HS-27A (cell line): Measurements from ENCODE around the gene ABCD3.

Experiments
- DNase-seq: peaks from one replicate; pipeline ENCODE4 v3.0.0-alpha.2; 2012; ENCODE audit warnings: low read depth, missing footprints

Gene ABCD3

DNA sequence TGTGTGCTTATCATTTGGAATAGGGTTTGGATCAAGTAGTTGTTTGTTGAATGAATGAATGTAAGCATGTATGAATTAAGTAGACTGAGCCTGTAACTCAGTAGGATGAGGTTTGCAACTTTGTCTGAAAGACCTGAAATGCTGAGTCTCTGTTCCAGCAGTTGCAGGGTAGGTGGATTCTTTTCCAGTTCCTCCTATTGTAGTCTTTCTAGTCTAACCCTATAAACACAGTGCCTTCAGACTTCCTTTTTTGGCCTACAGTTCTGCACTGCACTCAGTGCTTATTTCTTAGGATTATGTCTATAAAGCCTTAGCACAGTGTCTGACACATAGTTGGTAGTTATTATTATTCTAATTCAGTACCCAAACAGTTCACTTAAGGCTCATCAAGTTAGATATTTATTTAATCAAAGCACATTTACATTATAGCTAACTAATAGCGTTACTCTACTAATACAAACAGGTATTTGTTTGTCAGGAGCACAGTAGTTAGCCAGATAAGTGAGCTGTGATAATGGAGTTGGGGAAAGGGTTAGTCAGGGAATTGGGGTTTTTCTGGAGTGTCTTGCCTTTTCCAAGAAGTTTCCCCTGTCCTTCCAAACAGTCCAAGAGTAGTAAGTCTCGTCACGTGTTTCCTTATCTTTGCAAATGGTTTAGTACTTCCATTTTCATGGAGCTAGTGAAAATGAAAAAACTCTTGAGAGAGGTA is 45.0 kb downstream of the ABCD3 start:
- DNase-seq: no peak

- peak; percentile 19 for DNase-seq
Measured at GRCh38 chr1:94463765-94464330, 45.7 kb downstream of the ABCD3 start.

DNA sequence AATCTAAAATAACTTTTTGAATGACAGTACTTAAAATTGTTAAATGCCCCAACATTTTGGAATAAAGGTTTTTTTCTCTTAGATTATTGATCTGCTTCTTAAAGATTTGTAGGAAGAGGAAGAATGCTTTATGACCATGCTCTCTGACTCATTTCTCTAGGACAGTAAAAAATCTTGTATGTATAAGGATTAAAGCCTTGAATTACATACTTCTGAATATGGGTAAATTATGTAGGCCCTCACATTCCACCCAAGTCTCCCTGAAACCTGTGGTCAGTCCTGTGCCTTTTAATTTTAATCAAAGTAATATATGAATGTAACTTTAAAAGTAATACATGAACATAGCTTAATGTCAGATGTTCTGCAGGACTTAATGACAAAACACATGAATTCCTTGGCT is 50.5 kb downstream of the ABCD3 start:
- DNase-seq: no peak

GRCh38 chr1:94471271-94471670 is 53.1 kb downstream of the ABCD3 start:
- no peak for DNase-seq

- no peak for DNase-seq
Measured at GRCh38 chr1:94475232-94475631, 57.0 kb downstream of the ABCD3 start.

DNA sequence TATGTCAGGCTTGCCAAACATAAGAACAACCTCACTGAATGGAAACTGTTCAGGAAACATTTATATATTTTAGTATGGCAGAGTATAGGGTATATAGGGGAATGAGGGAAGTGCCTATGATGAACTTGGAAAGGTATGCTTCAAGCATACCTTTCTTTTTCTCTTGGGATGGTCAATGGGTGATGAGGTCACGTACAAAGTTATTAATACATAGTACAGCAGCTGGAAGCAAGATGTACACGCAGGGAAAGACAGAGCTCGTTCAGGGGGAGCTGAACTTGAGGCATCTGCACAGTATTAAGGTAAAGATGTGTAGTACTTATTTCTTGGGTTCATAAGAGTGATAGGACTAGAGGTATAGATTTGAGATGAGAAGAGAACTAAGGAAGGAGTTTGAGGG is 61.5 kb downstream of the ABCD3 start:
- DNase-seq: no peak

DNA sequence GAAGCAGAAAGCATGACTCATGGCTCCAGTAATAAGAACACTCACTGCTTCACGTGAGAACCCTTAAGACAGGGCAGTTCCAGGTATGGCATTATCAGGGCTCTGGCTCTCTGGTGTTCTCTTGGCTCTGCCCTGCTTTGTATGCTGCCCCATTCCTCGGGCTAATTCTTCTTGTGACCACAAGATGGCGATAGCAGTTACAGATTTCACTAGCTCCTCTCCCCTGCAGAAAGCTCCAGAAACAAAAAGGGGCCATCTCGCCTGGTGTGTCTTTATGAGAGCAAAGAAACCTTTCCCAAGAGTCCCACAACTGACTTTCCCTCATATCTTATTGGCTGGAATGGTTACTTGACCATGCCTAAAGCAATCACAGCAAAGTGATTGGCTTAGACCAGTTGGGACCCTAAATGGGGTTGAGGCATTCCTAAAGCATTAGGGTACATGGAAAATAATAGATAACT is 63.3 kb downstream of the ABCD3 start:
- peak; percentile 41 for DNase-seq

GRCh38 chr1:94486990-94487389 is 68.8 kb downstream of the ABCD3 start:
- DNase-seq: no peak

DNA sequence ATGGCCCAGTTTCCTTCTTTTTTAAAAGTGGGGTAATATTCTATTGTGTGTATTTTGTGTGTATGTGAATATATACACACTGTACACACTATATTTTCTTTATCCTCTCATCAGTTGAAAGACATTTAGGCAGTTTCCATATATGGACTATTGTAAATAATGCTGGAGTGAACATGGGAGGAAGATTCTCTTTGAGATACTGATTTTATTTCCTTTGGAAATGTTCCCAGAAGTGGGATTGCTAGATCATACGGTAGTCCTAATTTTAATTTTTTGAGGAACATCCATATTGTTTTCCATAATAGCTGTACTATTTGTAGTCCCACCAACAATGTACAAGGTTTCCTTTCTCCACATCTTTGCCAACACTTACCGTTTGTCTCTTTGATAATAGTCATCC is 72.4 kb downstream of the ABCD3 start:
- no peak for DNase-seq

DNA sequence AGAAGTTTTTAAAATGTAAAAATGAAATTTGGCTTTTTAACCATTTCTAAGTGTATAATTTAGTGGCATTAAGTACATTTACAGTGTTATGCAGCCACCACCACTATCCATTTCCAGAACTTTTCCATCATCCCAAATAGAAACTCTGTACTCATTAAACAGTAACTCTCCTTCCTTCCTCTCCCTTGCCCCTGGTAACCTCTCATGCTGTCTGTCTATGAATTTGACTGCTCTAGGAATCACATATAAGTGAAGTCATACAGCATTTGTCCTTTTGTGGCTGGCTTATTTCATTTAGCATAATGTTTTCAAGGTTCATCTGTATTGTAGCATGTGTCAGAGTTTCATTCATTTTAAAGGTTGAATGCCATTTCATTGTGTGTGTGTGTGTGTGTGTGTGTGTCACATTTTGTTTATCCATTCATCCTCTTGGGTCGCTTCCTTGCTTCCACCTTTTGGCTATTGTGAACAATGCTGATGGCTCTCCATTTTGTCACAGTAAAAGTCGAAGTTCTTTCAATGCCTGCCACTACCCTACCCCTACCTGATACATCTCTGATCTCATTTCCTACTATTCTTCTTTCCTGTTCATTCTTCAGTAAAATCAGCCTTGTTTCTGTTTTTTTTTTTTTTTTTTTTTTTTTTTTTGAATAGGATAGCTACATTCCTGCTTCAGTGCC is 78.0 kb downstream of the ABCD3 start:
- no peak for DNase-seq

- no peak for DNase-seq
Measured at GRCh38 chr1:94501426-94501825, 83.2 kb downstream of the ABCD3 start.

- DNase-seq: no peak
Measured at GRCh38 chr1:94501935-94502334, 83.7 kb downstream of the ABCD3 start.

- no peak for DNase-seq
Measured at GRCh38 chr1:94503153-94503552, 85.0 kb downstream of the ABCD3 start.

GRCh38 chr1:94504601-94505000 is 86.4 kb downstream of the ABCD3 start:
- DNase-seq: no peak

DNA sequence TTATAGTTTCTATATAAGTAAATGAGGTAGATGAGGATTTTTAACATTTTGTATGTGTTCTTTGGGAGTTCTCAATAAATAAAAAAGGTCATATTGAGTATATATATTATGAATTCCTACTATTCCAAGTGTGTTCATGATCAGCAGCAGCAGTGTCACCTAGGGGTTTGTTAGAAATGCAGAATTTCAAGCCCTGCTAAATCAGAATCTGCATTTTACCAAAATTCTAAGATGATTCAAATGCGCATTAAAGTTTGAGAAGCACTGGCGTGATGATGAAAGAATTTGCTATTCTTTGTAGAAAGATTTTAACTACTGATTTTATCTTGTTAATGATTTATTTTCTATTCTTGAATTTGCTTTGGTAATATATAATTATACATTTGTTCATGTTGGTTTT is 94.6 kb downstream of the ABCD3 start:
- DNase-seq: no peak

GRCh38 chr1:94514095-94514727 is 96.0 kb downstream of the ABCD3 start:
- no peak for DNase-seq

GRCh38 chr1:94515296-94515947 is 97.2 kb downstream of the ABCD3 start:
- no peak for DNase-seq

DNA sequence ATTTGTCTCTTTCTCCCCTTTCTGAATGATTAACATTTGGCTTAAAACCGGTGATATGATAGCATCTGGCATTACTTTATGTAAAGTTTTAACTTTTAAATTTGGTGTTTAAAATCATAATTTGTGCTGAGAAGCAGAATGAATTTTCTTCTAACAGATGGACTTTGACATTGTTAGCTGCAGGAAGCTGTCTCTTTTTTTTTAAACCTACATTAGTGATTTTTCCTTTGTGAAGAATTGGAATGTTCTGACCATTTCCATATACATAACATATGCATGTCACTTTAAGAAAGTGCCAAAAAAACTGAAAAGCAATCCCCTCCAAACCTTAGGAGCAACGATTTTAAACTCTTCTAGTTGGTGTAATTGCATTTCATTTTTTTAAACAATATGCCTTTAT is 101.2 kb downstream of the ABCD3 start:
- no peak for DNase-seq

DNA sequence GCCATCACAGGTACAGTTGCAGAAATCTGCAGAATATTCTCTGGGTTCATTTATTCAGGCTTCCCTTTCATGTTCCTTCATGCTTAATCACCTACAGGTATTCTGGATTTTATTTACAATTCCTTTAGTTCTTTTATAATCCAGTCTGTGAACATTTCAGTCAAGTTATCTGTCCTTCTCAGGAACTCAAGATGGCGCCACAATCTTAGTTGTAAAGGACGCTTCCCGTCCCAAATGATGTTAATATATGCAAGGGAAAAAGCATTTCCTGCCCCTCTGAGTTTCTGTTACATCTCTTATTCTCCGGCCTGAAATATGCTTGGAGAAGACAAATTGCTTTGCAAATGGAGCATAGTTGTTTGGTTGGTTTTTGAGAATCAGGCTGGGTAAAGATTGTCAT is 104.1 kb downstream of the ABCD3 start:
- no peak for DNase-seq

- DNase-seq: no peak
Measured at GRCh38 chr1:94524531-94524930, 106.3 kb downstream of the ABCD3 start.

DNA sequence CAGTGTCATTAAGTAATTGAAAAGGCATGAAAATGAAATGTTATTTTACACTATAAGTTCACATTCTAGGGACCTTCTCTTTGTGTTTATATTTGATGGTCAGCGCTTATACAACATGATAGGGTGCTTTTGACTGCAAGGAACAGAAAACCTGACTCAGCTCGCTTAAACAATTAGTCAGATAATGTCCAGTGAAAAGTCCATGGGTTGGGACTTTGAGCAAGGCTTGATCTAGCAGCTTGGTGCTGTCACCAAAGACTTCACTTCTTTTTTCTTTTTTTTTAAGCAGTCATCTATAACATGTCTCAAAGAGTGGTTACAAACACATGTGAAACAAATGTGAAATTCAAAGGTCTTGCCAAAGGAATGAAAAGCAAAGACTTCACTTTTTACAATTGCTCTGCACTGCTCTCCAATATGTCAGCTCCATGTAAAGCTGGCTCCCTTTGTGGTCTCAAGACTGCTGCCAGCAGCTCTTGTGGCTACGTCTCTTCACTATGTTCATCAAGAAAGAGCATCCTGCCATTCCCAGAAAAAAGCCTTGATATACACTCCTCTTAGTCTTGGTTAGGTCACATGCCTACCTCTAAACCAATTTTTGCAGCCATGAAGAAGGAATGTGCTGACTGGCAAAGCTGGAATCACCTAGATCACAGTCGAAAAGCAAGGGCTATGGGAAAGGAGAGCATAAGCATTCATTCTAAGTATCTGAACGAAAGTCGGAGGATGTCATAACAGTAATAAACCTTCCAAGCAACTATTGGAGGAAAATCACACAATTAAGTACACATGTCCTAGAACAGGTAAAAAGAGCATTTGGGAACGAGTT is 108.2 kb downstream of the ABCD3 start:
- no peak for DNase-seq
